Skin epidermis (tissue), 12 donors: ENCODE results near the gene SYT8.

Experiments
- H3K27ac ChIP-seq, 21 experiments: fragments of 200-600 bp; sonication (generic) in 11 of 21; one replicate each; pipeline ENCODE4 v1.5.0; 2020; ENCODE audit warnings: mild to moderate bottlenecking in 3 of 21, inconsistent platforms in 2 of 21, moderate library complexity in 2 of 21
- H3K4me3 ChIP-seq, 7 experiments: fragments of 200-600 bp; sonication (generic) in 2 of 7; one replicate each; pipeline ENCODE4 v1.5.0; 2020; ENCODE audit warnings: inconsistent platforms in 2 of 7, mild to moderate bottlenecking in 2 of 7, moderate library complexity in 1 of 7

The SYT8 gene

GRCh38 chr11:1842149-1843097, 7.6 kb downstream of the SYT8 start:
- H3K4me3 ChIP-seq = no peak overlapping the region
- peak overlapping the region in 3 of 21 experiments; percentile 0 to 72 (median 0) for H3K27ac ChIP-seq

- H3K27ac ChIP-seq = peak overlapping the region in 3 of 21 experiments; percentile 0 to 72 (median 65)
- H3K4me3 ChIP-seq = no peak overlapping the region
Observed at GRCh38 chr11:1843098-1843473, 8.3 kb downstream of the SYT8 start.

GRCh38 chr11:1843796-1844195, 9.0 kb downstream of the SYT8 start:
- Histone ChIP-seq H3K4me3 (no peak overlapping the region), H3K27ac (peak overlapping the region in 17 of 21 experiments; percentile 9 to 84 (median 65))

DNA sequence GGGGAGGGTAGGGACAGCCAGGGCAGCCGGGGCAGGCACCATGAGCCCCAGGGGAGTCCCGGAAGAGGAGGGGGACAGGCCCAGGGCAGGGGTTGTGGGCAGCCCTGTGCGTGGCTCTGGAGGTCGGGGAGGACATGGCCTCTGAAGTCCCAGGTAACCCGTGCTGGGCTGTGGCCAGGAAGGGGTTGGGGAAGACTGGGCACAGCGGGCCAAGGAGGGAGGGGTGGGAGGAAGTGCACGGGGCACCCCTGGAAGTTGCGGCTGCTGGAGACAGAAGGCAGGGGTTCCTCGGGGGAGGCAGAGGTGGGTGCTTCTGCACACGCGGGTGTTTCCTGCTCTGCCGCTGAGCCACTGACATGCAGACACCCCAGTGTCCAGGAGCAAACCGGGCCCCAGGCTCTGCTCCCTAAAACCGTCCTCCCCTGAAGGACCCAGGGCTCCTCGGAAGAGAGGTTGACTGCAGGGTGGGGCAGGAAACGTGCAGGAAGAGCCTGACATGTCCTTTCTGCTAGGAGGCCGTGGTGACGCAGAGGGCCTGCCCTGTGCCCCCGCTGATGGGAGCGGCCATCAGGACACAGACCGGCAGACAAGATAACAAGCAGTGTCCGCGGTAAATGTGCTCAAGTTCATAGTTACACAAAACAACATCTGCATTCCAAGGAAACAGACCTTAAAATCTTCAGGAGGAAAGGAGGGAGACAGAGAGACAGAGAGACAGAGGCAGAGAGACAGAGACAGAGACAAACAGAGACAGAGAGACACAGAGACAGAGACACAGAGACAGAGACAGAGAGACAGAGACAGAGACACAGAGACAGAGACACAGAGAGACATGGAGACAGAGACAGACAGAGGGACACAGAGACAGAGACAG, 9.7 kb downstream of the SYT8 start:
- H3K4me3 ChIP-seq = no peak overlapping the region
- H3K27ac ChIP-seq = peak overlapping the region in 19 of 21 experiments; percentile 9 to 84 (median 63)

DNA sequence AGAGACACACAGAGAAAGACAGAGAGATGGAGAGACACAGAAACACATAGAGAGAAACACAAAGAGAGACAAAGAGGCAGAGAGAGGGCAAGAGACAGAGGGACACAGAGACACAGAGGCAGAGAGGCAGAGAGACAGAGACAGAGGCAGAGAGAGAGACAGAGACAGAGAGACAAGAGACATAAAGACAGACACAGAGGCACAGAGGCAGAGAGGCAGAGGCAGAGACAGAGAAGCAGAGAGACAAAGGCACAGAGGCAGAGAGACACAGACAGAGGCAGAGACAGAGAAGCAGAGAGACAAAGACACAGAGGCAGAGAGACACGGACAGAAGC, 10.3 kb downstream of the SYT8 start:
- Histone ChIP-seq H3K27ac (peak overlapping the region in 14 of 21 experiments; percentile 9 to 84 (median 62)), H3K4me3 (no peak overlapping the region)

DNA sequence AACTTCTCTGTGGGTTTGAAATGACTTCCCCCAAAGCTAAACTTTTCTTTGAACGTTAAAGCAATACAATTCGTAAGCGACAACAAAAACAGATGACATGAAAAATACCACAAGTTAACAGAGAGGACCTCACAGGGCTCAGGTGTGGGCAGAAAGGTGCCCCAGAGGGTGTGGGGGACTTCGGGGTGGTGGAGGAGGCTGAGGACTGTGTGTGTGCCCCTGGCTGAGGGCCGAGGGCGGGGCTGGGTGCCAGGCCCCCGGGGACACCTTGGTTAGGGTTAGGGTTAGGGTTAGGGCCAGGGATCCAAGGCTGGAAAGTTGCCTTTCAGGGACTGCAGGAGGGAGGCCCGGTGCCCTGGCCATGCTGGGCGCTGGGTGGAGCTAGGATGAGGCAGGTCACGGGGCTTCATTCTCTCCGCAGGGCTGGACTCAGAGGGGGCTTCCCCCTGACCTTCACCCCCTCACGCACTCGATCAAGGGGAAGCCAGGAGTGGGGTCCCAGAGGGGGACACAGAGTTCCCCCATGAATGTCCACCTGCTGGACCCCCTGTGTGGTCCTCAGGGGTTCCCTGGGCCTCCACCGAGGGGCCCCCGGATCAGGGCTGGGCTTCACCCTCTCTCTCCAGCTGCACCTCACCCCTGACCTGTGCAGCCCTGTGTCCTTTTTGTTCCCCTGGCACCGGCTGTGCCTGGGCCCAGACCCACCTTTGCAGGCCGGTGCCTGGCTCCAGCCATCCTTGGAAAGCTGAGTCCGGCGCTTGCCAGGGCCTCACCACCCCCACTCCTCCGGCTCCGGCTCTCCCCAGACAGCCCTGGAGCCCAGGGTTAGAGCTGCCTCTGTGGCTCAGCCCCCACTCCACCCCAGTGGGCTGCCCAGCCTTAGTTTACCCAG, 11.0 kb downstream of the SYT8 start:
- peak overlapping the region in 14 of 21 experiments; percentile 3 to 84 (median 60) for H3K27ac ChIP-seq

DNA sequence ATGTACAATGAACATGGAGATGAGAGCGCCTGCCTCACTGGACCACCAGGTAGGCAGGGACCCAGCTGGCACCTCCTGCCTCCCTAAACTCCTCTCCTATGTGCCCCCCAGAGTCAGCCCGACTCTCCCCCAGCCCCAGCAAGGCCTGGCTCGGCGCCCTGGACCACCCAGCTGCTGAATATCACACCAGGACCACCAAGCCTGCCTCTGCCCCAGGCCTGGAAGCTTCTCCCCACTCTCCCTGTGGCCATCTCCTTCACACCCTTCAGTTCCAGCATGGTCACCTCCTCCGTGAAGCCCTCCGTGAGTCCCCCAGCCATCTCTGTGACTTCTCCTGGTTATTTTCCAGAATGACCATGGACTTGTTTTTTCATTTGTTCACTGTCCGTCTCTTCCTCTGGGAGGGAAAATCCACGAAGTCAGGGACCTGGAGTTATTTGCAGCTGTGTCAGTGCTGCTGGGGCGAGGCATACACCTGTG, 11.7 kb downstream of the SYT8 start:
- peak overlapping the region in 3 of 21 experiments; percentile 61 to 84 (median 72) for H3K27ac ChIP-seq
- H3K4me3 ChIP-seq = no peak overlapping the region

More for the DNA sequence above, 11.0 kb downstream of the SYT8 start:
- H3K4me3 ChIP-seq = no peak overlapping the region

DNA sequence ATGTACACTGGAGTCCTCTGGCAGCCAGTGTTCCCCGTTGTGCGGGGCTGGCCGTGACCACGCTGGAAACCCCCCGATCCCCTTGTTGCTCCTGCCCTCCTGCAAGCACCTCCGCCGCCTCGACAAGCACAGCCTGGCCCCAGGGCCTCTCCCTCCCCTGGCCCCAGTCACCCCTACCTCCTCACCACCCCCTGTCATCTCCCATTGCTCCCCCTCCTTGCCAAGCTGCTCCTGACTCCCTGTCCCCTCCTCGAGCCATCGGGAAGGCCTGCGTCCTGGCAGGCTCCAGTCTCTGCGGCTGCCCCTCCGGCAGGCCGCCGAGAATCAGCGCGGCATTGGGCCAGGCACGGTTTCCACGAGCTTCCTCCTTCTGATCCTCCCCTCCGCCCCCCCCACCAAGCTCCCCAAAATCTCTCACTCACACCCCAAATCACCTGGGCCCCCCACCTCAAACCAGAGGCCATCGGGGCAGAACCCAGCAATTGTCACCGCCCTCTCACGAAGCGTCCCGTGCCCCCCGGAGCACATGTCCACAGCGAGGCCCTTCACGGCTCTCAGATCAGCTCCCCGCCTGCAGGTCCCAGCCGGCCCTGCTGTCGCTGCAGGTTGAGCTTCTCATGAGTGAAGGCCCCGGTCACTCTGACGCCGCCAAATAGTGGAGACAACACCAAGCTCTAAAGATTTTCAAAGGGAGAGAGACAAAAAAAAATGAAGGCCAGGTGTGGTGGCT, 12.4 kb downstream of the SYT8 start:
- Histone ChIP-seq H3K27ac (peak overlapping the region in 1 of 21 experiments; percentile 35), H3K4me3 (no peak overlapping the region)

GRCh38 chr11:1847926-1848639, 13.3 kb downstream of the SYT8 start:
- peak overlapping the region in 2 of 21 experiments; percentile 11 to 62 for H3K27ac ChIP-seq
- no peak overlapping the region for H3K4me3 ChIP-seq

DNA sequence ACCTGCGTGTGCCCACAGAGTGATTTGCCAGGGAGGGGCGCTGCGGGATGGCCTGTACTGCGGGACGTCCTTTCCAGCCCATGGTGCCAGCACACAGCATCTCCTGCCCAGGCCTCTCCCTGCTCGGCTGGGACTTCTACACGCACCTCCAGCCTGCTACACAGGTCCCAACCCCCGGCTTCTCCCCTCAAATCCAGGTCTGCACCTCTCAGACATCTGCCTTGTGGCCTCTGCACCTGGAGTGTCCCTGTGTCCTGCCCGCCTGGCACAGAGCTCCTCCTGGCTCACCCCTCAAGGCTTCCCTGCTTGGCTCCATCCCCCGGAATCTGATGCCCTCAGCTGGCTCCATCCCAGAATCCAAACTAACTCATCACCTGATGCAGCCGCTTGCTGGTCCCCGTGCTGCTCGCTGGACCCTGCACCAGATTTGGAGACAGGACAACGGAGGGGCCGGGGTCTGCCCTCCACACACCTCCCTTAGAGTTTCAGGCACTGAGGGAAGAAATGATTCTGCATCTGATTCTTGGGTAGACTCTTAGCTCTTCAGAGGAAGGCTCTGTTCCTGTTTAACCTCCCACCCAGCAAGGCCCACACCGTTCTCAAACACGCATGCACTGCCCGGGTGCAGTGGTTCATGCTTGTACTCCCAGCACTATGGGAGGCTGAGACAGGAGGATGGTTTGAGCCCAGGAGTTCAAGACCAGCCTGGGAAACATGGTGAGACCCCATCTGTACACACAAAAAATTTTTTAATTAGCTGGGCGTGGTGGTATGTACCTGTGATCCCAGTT, 14.0 kb downstream of the SYT8 start:
- peak overlapping the region in 4 of 21 experiments; percentile 11 to 87 (median 72) for H3K27ac ChIP-seq
- no peak overlapping the region for H3K4me3 ChIP-seq

DNA sequence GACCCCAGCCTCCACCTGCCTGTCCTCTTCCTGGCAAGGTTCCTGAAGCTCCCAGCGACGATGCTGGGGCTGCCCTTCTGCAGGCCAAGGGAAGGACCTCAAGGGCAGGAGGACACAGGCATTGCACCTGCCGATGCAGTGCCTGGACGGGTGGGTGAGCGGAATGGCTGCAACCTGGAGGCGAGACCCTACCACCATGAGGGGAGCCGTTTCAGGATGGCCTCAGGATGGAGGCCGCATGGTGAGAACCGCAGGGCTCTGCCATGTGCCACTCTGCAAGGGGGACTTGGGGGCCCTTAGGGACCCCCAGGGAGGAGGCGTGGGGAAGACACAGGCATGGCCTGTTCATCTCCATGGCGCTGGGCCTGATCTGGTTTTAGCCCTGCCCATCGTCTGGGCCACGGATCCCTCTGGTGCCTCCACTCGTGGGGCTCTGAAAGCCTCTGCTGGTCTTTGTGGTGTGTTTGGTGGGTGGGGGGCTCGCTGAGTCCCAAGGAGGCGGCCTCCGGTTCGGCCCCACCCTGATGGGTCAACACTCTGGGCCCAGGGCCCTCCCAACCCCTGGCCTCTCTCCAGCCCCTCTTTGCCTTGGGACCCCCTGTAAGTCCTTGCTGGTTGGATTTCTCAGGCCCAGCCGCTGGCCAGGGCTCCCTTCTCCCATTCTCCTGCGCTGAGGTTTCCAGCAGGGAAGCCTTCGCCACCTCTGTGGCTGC, 16.8 kb downstream of the SYT8 start:
- H3K27ac ChIP-seq = peak overlapping the region in 19 of 21 experiments; percentile 21 to 97 (median 84)
- H3K4me3 ChIP-seq = no peak overlapping the region

DNA sequence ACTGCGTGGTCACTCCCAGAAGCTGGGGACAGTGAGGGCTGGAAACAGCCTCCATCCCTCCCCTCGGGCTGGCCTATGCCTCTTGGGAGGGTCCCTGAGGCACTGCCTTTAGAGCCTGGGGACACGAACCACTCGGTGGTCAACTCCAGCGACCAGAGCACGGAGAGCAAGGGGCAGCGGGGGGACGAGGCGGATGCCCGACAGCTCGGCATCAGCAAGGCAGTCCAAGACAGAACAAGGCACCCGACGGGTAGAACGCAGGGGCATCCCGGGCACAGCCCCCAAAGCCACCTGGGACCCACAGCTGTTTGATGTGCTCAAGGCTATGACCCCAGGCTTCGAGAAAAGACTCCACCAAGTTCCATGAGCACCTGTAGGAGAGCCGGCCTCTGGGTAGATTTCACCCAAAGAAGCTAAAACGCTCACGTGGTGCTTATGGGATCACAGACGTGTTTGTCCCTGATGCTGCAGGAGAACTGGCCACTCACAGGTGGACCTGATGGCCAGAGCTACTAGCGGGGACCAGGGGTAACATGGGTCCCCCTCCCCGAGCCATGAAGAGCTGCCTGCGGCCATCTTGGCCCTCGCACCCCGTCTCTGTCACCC, 17.6 kb downstream of the SYT8 start:
- Histone ChIP-seq H3K27ac (peak overlapping the region in 19 of 21 experiments; percentile 21 to 97 (median 84)), H3K4me3 (peak overlapping the region in 5 of 7 experiments; percentile 39 to 54 (median 47))

- peak within 1 kb of the TSS; percentile 17 to 54 (median 42) for H3K4me3 ChIP-seq
- peak within 1 kb of the TSS; percentile 26 to 97 (median 84) for H3K27ac ChIP-seq
Observed at GRCh38 chr11:1852877-1853276, 18.1 kb downstream of the SYT8 start, which contains the start of gene LSP1. TSS of gene LSP1 (plus strand) at chr11:1853084. CDS start at chr11:1853145, 61 bp downstream.

DNA sequence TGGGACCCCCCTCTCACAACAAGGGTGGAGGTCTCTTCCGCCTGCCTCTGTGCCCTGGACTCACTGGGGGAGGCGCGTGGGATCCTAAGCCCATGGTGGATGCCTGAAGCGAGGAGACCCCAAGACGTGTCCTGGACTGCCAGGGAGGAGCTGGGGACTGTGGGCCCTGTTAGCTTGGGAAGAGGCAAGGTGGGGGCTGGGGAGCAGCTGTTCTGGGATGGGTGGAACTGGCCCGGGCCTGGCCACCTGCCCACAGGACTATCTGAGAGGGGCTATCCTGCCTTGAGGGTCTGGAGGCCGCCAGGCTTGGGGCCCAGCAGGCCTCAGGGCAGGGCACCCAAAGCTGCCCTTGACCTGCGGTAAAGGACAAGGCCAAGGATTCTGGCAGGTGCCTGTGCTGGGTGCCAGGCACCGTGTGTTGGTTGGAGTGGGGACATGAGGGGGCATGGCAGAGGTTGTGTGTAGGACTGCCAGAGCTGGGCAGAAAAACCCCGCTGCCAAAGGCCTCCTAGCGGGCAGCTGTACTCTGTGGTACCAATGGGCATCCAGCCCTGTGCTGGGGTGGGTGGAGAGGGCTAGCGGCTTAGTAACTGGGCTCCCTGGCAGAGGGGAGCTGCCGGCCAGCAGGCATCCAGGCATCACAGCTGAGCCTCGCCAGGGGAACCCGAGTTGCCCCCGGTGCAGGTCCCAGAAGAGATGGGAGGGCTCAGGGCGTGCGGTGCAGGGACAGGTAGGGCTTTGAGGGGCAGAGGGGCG, 18.8 kb downstream of the SYT8 start:
- H3K27ac ChIP-seq = peak overlapping the region; percentile 26 to 97 (median 84)
- H3K4me3 ChIP-seq = peak overlapping the region; percentile 17 to 54 (median 42)
